ENCODE results near the gene ATP6V1C2. TPM values are rescaled to one million over a fixed set of nuclear protein-coding genes. Genes with fewer than 3 reads are reported as not detected.

ATP6V1C2 gene
- total RNA-seq, 4 donors from 2014 or later: 2.3 to 17.3 (median 10.6) TPM

DNA sequence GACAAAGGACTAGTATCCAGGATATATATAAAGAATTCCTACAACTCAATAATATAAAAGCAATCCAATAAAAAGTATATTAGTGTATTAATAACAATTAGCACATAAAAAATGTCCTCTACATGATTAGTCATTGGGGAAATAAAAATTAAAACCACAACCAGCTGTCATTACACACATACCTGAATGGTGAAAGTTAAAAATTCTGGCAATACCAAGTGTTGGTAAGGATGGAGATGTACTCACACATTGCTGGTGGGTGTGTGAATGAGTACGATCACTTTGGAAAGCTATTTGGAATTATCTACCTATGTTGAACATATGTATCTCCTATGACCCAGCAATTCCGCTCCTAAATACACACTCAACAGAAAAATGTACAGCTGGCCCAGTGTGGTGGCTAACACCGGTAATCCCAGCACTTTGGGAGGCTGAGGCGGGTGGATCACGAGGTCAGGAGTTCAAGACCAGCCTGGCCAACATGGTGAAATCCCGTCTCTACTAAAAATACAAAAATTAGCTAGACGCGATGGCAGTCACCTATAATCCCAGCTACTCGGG, 17.3 kb upstream of the ATP6V1C2 start:
- H3K4me3 ChIP-seq: no peak overlapping the region
- 79 to 91% methylated on average over 5 to 8 of the region's 9 CpGs for WGBS, 2 donors
- no peaks in the 10 kb centered on the region for H3K4me1 ChIP-seq
- DNase-seq: no peak
- H3K27me3 ChIP-seq: peaks cover 0 to 25% (median 0%) of the 10 kb centered on the region in 4 donors
- H3K36me3 ChIP-seq: no peaks in the 10 kb centered on the region
- no peaks in the 10 kb centered on the region for H3K9me3 ChIP-seq
- intact Hi-C loops (cut with DNase I): no loop called here
- H3K27ac ChIP-seq: no peak overlapping the region
- TF ChIP-seq POLR2A (IDR thresholded peaks at IDR 0.05): no peak
- TF ChIP-seq, protein P1, sequence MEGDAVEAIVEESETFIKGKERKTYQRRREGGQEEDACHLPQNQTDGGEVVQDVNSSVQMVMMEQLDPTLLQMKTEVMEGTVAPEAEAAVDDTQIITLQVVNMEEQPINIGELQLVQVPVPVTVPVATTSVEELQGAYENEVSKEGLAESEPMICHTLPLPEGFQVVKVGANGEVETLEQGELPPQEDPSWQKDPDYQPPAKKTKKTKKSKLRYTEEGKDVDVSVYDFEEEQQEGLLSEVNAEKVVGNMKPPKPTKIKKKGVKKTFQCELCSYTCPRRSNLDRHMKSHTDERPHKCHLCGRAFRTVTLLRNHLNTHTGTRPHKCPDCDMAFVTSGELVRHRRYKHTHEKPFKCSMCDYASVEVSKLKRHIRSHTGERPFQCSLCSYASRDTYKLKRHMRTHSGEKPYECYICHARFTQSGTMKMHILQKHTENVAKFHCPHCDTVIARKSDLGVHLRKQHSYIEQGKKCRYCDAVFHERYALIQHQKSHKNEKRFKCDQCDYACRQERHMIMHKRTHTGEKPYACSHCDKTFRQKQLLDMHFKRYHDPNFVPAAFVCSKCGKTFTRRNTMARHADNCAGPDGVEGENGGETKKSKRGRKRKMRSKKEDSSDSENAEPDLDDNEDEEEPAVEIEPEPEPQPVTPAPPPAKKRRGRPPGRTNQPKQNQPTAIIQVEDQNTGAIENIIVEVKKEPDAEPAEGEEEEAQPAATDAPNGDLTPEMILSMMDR (IDR thresholded peaks at IDR 0.05): no peak

DNA sequence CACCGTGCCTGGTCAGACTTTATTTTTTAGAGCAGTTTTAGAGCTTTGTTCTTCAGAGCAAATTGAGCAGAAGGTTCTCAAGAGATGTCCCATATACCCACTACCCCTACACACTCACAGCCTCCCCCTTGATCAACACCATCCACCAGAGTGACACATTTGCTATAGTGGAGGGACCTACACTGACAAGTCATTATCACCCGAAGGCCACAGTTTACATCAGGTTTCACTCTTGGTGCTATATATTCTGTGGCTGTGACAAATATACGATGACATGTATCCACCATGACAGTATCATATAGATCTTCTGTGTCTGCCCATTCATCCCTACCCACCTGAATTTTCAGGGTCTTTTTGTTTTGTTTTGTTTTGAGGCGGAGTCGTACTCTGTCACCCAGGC, 15.4 kb upstream of the ATP6V1C2 start:
- H3K9me3 ChIP-seq: no peaks in the 10 kb centered on the region
- TF ChIP-seq POLR2A (IDR thresholded peaks at IDR 0.05): no peak
- TF ChIP-seq, protein P1 (IDR thresholded peaks at IDR 0.05): no peak
- intact Hi-C loops (cut with DNase I): no loop called here
- no peaks in the 10 kb centered on the region for H3K36me3 ChIP-seq
- H3K27me3 ChIP-seq: peaks cover 0 to 41% (median 0%) of the 10 kb centered on the region in 4 donors
- 89 to 95% methylated on average over 5 of the region's 5 CpGs for WGBS, 2 donors
- DNase-seq: no peak
- H3K4me1 ChIP-seq: no peaks in the 10 kb centered on the region
- no peak overlapping the region for H3K4me3 ChIP-seq
- no peak overlapping the region for H3K27ac ChIP-seq

DNA sequence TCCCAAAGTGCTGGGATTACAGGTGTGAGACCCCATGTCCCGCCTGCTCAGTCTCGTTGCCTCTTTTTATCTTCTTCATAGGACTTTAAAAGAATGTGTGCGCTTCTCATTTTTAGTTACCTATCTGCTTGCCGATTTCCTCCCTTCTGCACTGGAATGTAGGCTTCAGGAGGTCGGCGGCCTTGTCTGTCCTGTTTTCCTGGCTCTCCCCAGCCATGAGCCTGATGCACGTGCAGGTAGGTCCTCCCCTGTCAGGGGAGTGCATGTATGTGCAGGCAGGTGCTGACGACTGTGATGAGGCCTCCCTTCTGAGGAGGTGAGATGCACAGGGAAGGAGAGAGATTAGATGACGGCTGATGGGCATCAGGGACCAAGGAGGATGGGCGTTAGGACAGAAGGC, 13.6 kb upstream of the ATP6V1C2 start:
- WGBS, 2 donors: 49 to 61% methylated on average over 9 to 10 of the region's 10 CpGs
- Histone ChIP-seq H3K4me1 (no peaks in the 10 kb centered on the region), H3K36me3 (no peaks in the 10 kb centered on the region), H3K27ac (no peak overlapping the region), H3K9me3 (no peaks in the 10 kb centered on the region), H3K4me3 (no peak overlapping the region), H3K27me3 (peaks cover 0 to 59% (median 0%) of the 10 kb centered on the region in 4 donors)
- TF ChIP-seq POLR2A (IDR thresholded peaks at IDR 0.05): no peak
- TF ChIP-seq, protein P1 (IDR thresholded peaks at IDR 0.05): no peak
- no peak for DNase-seq
- intact Hi-C loops (cut with DNase I): no loop called here

DNA sequence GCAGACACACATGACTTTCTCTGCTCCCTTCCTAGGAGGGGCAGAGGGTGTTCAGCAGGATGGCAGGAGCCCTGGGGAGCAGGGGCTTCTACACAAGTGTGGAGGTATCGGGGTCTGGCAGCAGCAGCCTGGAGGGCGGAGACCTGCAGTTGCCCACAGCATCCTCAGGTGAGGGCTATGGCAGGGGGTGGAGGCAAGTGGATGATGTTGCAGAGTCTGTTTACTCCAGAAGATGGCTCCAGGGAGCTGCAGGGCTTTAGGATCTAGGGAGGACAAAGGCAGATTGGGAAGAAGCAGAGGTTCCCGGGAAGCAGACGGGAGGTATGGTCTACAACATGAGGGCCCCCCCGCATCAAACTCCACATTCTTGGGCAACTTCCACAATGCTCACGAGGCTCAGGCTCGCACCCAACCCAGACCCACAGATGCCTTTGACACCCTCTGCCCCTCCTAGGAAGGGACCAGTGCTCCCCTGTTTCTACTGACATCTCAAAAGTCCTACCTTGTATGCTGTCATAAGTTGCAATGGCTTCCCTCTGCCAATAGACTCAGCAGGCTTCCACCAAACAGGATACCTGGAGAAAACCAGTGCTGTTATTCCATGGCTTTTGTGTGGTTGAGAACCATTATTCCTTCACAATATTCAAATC, 12.0 kb upstream of the ATP6V1C2 start:
- H3K4me3 ChIP-seq: no peak overlapping the region
- H3K27ac ChIP-seq: no peak overlapping the region
- H3K9me3 ChIP-seq: no peaks in the 10 kb centered on the region
- DNase-seq: no peak
- H3K36me3 ChIP-seq: no peaks in the 10 kb centered on the region
- TF ChIP-seq, protein P1 (IDR thresholded peaks at IDR 0.05): peak in 3 of 6 experiments; percentile 16 to 56 (median 24)
- TF ChIP-seq POLR2A (IDR thresholded peaks at IDR 0.05): no peak
- intact Hi-C loops (cut with DNase I): no loop called here
- WGBS, 2 donors: 9 to 12% methylated on average over 5 of the region's 7 CpGs
- H3K27me3 ChIP-seq: peaks cover 0 to 72% (median 0%) of the 10 kb centered on the region in 4 donors
- no peaks in the 10 kb centered on the region for H3K4me1 ChIP-seq

DNA sequence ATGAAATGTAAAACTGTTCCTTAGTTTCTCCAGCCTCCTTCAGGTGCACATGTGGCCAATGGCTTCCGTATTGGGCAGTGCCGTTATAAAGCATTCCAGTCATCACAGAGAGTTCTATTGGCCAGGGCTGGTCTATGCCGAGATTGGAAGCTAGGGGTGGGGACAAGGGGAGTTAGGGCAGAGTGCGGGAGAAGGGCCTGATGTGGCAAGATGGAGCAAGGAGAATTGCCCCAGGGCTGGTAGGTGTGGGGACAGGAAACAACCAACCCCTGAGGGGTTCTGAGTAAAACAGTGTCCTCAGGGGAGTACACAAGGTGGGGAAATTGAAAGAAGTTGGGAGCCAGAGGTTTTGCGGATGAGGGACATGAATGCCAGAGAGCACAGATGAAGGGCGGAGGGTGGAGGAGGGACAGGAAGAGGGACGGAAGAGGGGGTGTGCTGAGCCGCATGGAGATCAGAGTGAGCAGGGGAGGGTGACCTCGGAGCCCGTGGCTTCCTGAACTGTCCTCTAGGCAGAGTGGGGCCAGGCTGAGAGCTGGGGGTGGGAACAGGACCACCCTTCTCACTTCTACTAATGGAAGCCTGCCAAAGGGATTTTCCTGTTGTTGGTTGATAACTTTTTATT, 9.1 kb upstream of the ATP6V1C2 start:
- TF ChIP-seq POLR2A (IDR thresholded peaks at IDR 0.05): no peak
- TF ChIP-seq, protein P1 (IDR thresholded peaks at IDR 0.05): no peak
- DNase-seq: no peak
- no peak overlapping the region for H3K27ac ChIP-seq
- peaks cover 0 to 70% (median 0%) of the 10 kb centered on the region in 4 donors for H3K27me3 ChIP-seq
- intact Hi-C loops (cut with DNase I): no loop called here
- H3K4me3 ChIP-seq: no peak overlapping the region
- H3K4me1 ChIP-seq: peaks cover 0 to 13% (median 2%) of the 10 kb centered on the region in 3 donors
- H3K36me3 ChIP-seq: no peaks in the 10 kb centered on the region
- 34 to 37% methylated on average over 10 of the region's 10 CpGs for WGBS, 2 donors
- no peaks in the 10 kb centered on the region for H3K9me3 ChIP-seq
